ENCODE measurements around the gene EFHD1. TPM values are rescaled to one million over a fixed set of nuclear protein-coding genes. Genes with fewer than 3 reads are reported as not detected.

EFHD1 gene
- total and polyA plus RNA-seq, 9 of the 15 experiments (the other 6 are each of a cell fraction or from before 2014, with no cell fraction given), result 0.66 to 9.1 (median 2.0) TPM

DNA sequence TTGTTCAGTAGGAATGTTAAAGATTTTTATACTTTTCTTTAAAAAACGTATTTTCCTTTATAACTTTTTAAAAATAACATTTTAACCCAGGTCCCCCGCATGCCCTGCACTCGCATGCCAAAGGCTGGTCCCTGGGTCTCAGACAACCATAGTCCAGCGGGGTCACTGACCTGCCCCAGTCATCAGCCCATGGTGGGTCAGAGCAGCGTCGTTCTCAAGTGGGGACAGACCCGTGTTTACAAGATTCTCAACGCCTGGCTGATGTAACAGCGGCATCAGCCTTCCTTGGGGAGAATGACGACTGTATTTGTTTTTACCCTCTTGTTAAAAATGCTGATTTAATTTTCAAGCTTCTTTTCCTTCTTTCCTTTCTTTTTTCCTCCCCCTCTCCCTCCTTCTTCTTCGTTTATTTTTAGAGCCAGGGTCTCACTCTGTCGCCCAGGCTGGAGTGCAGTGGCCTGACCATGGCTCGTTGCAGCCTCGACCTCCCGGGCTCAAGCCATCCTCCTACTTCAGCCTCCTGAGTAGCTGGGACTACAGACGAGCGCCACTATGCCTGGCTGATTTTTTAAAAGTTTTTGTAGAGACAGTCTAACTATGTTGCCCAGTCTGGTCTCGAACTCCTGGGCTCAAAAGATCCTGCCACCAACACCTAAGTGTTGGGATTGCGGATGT lies 1.0 kb upstream of the EFHD1 start:
- H2AFZ ChIP-seq (ENCODE audit: low read depth, low read length), result peak overlapping the region; percentile 83
- peak; percentile 39 for ATAC-seq
- ChIA-PET CTCF (ENCODE audit: low intra/inter-chr PET ratio) (no interaction called here), POLR2A (interaction anchor here (0.9 to 1.3 kb wide), 3 partner anchors 16 to 174 kb away, joined by 3 to 4 read pairs (median 4); partner anchors contain the start of genes EIF4E2 and TIGD1)
- intact Hi-C loops (cut with micrococcal nuclease), result loop anchor here (2.0 kb wide), 1 partner anchor 26 kb away; no protein-coding TSS in a partner anchor
- peak in 1 of 4 experiments; percentile 7 for DNase-seq (ENCODE audit: extremely low read depth in 1 of 4, low spot score in 3 of 4)
- in situ Hi-C loops (cut with MboI), result no loop called here
- H3K4me1 ChIP-seq (replicated peaks in 1 of 2; ENCODE audit: control insufficient read depth in 2 of 2, insufficient read depth in 2 of 2, low read length in 2 of 2), result peaks cover 0 to 21% of the 10 kb centered on the region in 2 experiments; a peak in 3 of 5 replicates
- peak overlapping the region; percentile 48 for H3K4me3 ChIP-seq
- no peaks in the 10 kb centered on the region for H3K9me1 ChIP-seq (ENCODE audit: control insufficient read depth, insufficient read depth, low read length)
- no peaks in the 10 kb centered on the region for H3K9me3 ChIP-seq (replicated peaks; ENCODE audit: control insufficient read depth, insufficient read depth, low read depth, low read length)
- FAIRE-seq, result no peak
- H3K27ac ChIP-seq (ENCODE audit: extremely low read depth, low read depth, low read length), result no peak overlapping the region; the same call in 2 of the 3 replicates
- H4K20me1 ChIP-seq (replicated peaks; ENCODE audit: control insufficient read depth, insufficient read depth, low read length), result no peaks in the 10 kb centered on the region
- H3K9ac ChIP-seq (ENCODE audit: insufficient read depth in 1 of 2, low read depth in 2 of 2, low read length in 2 of 2), result peak overlapping the region in 1 of 2 experiments; percentile 30; a peak in 2 of 4 replicates
- peak overlapping the region; percentile 76 for H3K4me2 ChIP-seq (ENCODE audit: insufficient read depth, low read length)
- 23% methylated on average over 13 of the region's 19 CpGs for WGBS (ENCODE audit: insufficient coverage, low coverage, missing lambda C conversion rate)
- no peaks in the 10 kb centered on the region for H3K36me3 ChIP-seq (ENCODE audit: control insufficient read depth, insufficient read depth, low read length)
- BruUV-seq (replicated peaks), result no TSS peak
- no peaks in the 10 kb centered on the region for H3K79me2 ChIP-seq (ENCODE audit: control insufficient read depth, insufficient read depth, low read length)
- no peaks in the 10 kb centered on the region; a peak in 2 of 5 replicates for H3K27me3 ChIP-seq (ENCODE audit: control insufficient read depth in 2 of 2, insufficient read depth in 2 of 2, low read length in 2 of 2)
- TF ChIP-seq ZNF239 (CRISPR knock-in tag; IDR thresholded peaks at IDR 0.05), result no peak
- TF ChIP-seq ZNF551 (CRISPR knock-in tag; IDR thresholded peaks at IDR 0.05), result no peak
- no peak for TF ChIP-seq NFATC3 (IDR thresholded peaks at IDR 0.05)
- TF ChIP-seq, protein P1, sequence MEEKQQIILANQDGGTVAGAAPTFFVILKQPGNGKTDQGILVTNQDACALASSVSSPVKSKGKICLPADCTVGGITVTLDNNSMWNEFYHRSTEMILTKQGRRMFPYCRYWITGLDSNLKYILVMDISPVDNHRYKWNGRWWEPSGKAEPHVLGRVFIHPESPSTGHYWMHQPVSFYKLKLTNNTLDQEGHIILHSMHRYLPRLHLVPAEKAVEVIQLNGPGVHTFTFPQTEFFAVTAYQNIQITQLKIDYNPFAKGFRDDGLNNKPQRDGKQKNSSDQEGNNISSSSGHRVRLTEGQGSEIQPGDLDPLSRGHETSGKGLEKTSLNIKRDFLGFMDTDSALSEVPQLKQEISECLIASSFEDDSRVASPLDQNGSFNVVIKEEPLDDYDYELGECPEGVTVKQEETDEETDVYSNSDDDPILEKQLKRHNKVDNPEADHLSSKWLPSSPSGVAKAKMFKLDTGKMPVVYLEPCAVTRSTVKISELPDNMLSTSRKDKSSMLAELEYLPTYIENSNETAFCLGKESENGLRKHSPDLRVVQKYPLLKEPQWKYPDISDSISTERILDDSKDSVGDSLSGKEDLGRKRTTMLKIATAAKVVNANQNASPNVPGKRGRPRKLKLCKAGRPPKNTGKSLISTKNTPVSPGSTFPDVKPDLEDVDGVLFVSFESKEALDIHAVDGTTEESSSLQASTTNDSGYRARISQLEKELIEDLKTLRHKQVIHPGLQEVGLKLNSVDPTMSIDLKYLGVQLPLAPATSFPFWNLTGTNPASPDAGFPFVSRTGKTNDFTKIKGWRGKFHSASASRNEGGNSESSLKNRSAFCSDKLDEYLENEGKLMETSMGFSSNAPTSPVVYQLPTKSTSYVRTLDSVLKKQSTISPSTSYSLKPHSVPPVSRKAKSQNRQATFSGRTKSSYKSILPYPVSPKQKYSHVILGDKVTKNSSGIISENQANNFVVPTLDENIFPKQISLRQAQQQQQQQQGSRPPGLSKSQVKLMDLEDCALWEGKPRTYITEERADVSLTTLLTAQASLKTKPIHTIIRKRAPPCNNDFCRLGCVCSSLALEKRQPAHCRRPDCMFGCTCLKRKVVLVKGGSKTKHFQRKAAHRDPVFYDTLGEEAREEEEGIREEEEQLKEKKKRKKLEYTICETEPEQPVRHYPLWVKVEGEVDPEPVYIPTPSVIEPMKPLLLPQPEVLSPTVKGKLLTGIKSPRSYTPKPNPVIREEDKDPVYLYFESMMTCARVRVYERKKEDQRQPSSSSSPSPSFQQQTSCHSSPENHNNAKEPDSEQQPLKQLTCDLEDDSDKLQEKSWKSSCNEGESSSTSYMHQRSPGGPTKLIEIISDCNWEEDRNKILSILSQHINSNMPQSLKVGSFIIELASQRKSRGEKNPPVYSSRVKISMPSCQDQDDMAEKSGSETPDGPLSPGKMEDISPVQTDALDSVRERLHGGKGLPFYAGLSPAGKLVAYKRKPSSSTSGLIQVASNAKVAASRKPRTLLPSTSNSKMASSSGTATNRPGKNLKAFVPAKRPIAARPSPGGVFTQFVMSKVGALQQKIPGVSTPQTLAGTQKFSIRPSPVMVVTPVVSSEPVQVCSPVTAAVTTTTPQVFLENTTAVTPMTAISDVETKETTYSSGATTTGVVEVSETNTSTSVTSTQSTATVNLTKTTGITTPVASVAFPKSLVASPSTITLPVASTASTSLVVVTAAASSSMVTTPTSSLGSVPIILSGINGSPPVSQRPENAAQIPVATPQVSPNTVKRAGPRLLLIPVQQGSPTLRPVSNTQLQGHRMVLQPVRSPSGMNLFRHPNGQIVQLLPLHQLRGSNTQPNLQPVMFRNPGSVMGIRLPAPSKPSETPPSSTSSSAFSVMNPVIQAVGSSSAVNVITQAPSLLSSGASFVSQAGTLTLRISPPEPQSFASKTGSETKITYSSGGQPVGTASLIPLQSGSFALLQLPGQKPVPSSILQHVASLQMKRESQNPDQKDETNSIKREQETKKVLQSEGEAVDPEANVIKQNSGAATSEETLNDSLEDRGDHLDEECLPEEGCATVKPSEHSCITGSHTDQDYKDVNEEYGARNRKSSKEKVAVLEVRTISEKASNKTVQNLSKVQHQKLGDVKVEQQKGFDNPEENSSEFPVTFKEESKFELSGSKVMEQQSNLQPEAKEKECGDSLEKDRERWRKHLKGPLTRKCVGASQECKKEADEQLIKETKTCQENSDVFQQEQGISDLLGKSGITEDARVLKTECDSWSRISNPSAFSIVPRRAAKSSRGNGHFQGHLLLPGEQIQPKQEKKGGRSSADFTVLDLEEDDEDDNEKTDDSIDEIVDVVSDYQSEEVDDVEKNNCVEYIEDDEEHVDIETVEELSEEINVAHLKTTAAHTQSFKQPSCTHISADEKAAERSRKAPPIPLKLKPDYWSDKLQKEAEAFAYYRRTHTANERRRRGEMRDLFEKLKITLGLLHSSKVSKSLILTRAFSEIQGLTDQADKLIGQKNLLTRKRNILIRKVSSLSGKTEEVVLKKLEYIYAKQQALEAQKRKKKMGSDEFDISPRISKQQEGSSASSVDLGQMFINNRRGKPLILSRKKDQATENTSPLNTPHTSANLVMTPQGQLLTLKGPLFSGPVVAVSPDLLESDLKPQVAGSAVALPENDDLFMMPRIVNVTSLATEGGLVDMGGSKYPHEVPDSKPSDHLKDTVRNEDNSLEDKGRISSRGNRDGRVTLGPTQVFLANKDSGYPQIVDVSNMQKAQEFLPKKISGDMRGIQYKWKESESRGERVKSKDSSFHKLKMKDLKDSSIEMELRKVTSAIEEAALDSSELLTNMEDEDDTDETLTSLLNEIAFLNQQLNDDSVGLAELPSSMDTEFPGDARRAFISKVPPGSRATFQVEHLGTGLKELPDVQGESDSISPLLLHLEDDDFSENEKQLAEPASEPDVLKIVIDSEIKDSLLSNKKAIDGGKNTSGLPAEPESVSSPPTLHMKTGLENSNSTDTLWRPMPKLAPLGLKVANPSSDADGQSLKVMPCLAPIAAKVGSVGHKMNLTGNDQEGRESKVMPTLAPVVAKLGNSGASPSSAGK (IDR thresholded peaks at IDR 0.05), result peak; percentile 21; the same call in 1 of the 2 replicates
- TF ChIP-seq NBN (IDR thresholded peaks at IDR 0.05; ENCODE audit: low read depth), result no peak
- no peak for TF ChIP-seq FOXJ2 (tag; IDR thresholded peaks at IDR 0.05)
- no peak for TF ChIP-seq ZNF253 (CRISPR knock-in tag; conservative IDR thresholded peaks at IDR 0.05)
- TF ChIP-seq ZNF408 (CRISPR knock-in tag; IDR thresholded peaks at IDR 0.05; ENCODE audit: low read depth), result no peak
- TF ChIP-seq KLF16 (IDR thresholded peaks at IDR 0.05), result no peak
- TF ChIP-seq, protein P2, sequence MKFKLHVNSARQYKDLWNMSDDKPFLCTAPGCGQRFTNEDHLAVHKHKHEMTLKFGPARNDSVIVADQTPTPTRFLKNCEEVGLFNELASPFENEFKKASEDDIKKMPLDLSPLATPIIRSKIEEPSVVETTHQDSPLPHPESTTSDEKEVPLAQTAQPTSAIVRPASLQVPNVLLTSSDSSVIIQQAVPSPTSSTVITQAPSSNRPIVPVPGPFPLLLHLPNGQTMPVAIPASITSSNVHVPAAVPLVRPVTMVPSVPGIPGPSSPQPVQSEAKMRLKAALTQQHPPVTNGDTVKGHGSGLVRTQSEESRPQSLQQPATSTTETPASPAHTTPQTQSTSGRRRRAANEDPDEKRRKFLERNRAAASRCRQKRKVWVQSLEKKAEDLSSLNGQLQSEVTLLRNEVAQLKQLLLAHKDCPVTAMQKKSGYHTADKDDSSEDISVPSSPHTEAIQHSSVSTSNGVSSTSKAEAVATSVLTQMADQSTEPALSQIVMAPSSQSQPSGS (CRISPR knock-in tag; IDR thresholded peaks at IDR 0.05), result no peak

Data from K562 (cell line).